Right cardiac atrium (tissue), 5 donors: Measurements from ENCODE around the gene NDUFB10. TPM values are rescaled to one million over a fixed set of nuclear protein-coding genes. Genes with fewer than 3 reads are reported as not detected.

ENCODE experiments used
- ATAC-seq, 2 donors: fragments of 200-7000 bp; cut with Tn5 transposase; one replicate each; pipeline versions ENCODE4 v1.8.0 to v1.9.1; 2020; ENCODE audit warnings: moderate library complexity in 2 of 2, mild to moderate bottlenecking in 1 of 2
- DNase-seq, 3 donors: peaks; one replicate each; pipeline ENCODE4 v3.0.0-alpha.2; 2020
- H3K27ac ChIP-seq: one replicate; pipeline ENCODE4 v1.5.1; 2013; ENCODE audit warnings: mild to moderate bottlenecking, low read length, control low read depth, moderate library complexity
- H3K27me3 ChIP-seq: one replicate; pipeline ENCODE4 v1.6.1; 2013; ENCODE audit not compliant: control insufficient read depth, insufficient read depth
- H3K4me1 ChIP-seq: one replicate; pipeline ENCODE4 v1.6.1; 2013; ENCODE audit warnings: low read length; ENCODE audit not compliant: control insufficient read depth, insufficient read depth
- H3K4me3 ChIP-seq: one replicate; pipeline ENCODE4 v1.5.1; 2013; ENCODE audit warnings: low read length, control low read depth
- H3K9me3 ChIP-seq: one replicate; pipeline ENCODE4 v1.6.1; 2013; ENCODE audit warnings: low read length; ENCODE audit not compliant: control insufficient read depth
- WGBS: extraction: QIAGEN DNeasy Blood & Tissue Kit; methylation state at CpG from one replicate; pipeline ENCODE4 v1.1.7; 2013; 5-methylcytosine and 5-hydroxymethylcytosine counted together
- intact Hi-C, 4 donors: fragments of 100-400 bp; cut with DNase I; formaldehyde crosslinking; loops; one replicate each; pipeline versions ENCODE4 v1.11.0 to v1.14.0; 2022 to 2023
- polyA plus RNA-seq: library from polyadenylated mRNA; stranded (reverse); fragments of 200-250 nt; gene quantifications from one replicate; pipeline ENCODE4 v1.2.3, GENCODE V29; 2013
- total RNA-seq, 4 donors: library from RNA; stranded (reverse); fragmentation: NEBNext Ultra II Directional; extraction: Animal tissue kit (Norgen Biotek cat#: 25700); gene quantifications; one replicate each; pipeline ENCODE4 v1.2.1, GENCODE V29; 2021
- donor health status: healthy with polysubstance abuse.
- donor health status: DM: no; HTN: yes; CAD: no.
- donor health status: DM: no; HTN: no; CAD: no.
- donor health status: DM: no; HTN: yes; CAD: no; lungs with severe emphysema.
- donor health status: DM: yes; HTN: yes; CAD: no.

Gene NDUFB10
- total and polyA plus RNA-seq, 5 donors = 397 to 1,316 (median 478) TPM

DNA sequence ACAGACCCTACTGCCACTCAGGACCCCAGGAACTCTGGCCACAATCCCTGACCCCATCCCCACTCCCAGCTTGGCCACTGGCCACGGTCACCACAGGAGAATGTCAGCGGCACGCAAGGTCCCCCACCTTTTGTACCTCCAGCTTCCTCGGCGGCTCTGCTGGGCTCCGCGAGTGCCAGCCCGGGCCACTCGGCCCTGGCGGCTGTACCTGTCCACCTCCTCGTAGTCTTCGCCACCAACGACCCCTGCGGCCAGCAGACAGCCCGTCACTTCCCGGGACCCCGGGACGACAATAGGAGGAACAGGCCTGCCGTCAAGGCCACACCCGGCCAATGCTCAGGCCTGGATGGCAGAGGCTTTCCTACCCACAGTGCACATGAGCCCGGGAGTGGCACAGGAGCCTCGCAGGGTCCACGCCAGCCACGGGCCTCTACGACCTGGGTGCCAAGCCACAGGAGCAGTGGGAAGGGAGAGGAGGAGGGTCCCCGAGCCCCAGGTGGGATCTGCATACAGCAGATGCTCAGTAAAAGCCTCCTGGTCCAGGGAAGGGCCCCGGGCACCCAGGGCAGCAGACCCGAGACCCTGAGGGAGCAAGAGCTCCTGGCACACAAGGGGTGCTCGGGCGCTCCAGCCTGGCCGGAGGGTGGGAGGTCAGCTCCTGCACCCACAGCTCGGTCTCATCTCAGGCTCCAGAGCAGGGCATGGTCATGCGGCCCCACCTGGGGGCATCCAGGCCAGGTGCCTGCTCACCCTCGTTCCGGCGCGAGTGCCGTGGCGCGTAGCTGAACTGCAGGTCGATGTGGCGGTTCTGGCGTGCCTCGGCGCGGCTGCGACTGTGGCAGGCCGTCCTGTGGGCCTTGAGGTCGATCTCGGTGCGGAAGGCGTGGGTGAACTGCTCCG, 42.4 kb downstream of the NDUFB10 start:
- Histone ChIP-seq H3K27ac (no peak overlapping the region), H3K4me1 (peaks cover 2% of the 10 kb centered on the region), H3K9me3 (no peaks in the 10 kb centered on the region), H3K27me3 (no peaks in the 10 kb centered on the region), H3K4me3 (no peak overlapping the region)
- ATAC-seq (no peak), DNase-seq (peak in 2 of 3 donors; percentile 47 to 51)
- intact Hi-C loops = loop anchor here in 1 of 4 donors (5.0 kb wide), 1 partner anchor 151 kb away; no protein-coding TSS in a partner anchor
- 94% methylated on average over 53 of the region's 53 CpGs for whole genome bisulfite sequencing

GRCh38 chr16:2002406-2003230, 43.3 kb downstream of the NDUFB10 start:
- ATAC-seq (no peak), DNase-seq (peak in 1 of 3 donors; percentile 65)
- 90% methylated on average over 47 of the region's 47 CpGs for WGBS
- Histone ChIP-seq H3K27ac (no peak overlapping the region), H3K4me3 (no peak overlapping the region), H3K27me3 (no peaks in the 10 kb centered on the region), H3K9me3 (no peaks in the 10 kb centered on the region), H3K4me1 (peaks cover 4% of the 10 kb centered on the region)
- intact Hi-C loops = loop anchor here in 1 of 4 donors (5.0 kb wide), 1 partner anchor 150 kb away; no protein-coding TSS in a partner anchor

- 81% methylated on average over 8 of the region's 8 CpGs for WGBS
Measured at GRCh38 chr16:2003231-2003826, 44.0 kb downstream of the NDUFB10 start.

GRCh38 chr16:2003827-2004641, 44.7 kb downstream of the NDUFB10 start:
- no peak overlapping the region for H3K4me3 ChIP-seq
- no peaks in the 10 kb centered on the region for H3K9me3 ChIP-seq
- no peaks in the 10 kb centered on the region for H3K27me3 ChIP-seq
- WGBS = 27% methylated on average over 36 of the region's 36 CpGs
- H3K4me1 ChIP-seq = peaks cover 12% of the 10 kb centered on the region
- DNase-seq (peak; percentile 92 to 97 (median 96)), ATAC-seq (peak; percentile 80 to 82)
- intact Hi-C loops = loop anchor here in 1 of 4 donors (5.0 kb wide), 1 partner anchor 148 kb away; no protein-coding TSS in a partner anchor
- H3K27ac ChIP-seq = no peak overlapping the region

More at GRCh38 chr16:2003231-2003826, 44.0 kb downstream of the NDUFB10 start:
- H3K27ac ChIP-seq = no peak overlapping the region
- intact Hi-C loops = loop anchor here in 1 of 4 donors (5.0 kb wide), 1 partner anchor 149 kb away; no protein-coding TSS in a partner anchor
- no peaks in the 10 kb centered on the region for H3K27me3 ChIP-seq
- DNase-seq = no peak
- H3K4me1 ChIP-seq = peaks cover 8% of the 10 kb centered on the region
- H3K9me3 ChIP-seq = no peaks in the 10 kb centered on the region
- no peak for ATAC-seq
- H3K4me3 ChIP-seq = no peak overlapping the region

DNA sequence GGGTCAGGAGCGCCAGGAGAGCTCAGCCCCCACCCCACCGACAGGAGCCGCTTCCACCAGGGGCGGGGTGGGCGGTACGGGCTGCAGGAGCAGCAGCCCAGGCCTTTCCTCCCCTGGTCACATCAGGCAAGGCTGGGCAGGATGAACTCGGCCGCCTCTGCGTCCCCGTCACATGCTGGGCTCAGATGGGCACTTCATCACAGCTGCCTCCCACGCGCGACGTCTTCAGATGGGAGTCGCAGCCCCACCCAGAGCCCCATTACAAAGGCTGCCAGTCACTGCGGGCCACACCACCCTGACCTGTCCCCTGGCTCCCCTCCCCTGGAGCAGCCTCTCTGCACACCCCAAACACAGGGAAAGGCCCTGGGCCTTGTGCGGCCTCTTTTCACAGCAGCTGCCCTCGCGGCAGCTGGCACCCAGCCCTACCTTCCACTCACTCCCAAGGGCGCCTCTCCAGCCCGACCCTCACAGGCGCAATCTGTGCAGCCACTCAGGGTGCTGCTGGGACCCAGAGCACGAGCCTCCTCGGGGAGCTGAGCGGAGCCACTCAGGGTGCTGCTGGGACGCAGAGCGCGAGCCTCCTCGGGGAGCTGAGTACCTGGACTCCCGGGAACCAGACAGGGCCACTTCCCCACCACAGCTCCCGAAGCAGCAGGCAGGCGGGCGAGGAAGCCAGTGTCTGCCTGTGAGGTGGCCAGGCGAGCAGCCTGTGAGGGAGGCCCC, 45.6 kb downstream of the NDUFB10 start:
- Histone ChIP-seq H3K9me3 (no peaks in the 10 kb centered on the region), H3K27ac (no peak overlapping the region), H3K4me1 (peaks cover 12% of the 10 kb centered on the region), H3K27me3 (no peaks in the 10 kb centered on the region), H3K4me3 (no peak overlapping the region)
- WGBS = 81% methylated on average over 34 of the region's 34 CpGs
- intact Hi-C loops = loop anchor here in 1 of 4 donors (5.0 kb wide), 1 partner anchor 147 kb away; no protein-coding TSS in a partner anchor
- ATAC-seq = no peak
- DNase-seq = peak in 2 of 3 donors; percentile 55 to 62

DNA sequence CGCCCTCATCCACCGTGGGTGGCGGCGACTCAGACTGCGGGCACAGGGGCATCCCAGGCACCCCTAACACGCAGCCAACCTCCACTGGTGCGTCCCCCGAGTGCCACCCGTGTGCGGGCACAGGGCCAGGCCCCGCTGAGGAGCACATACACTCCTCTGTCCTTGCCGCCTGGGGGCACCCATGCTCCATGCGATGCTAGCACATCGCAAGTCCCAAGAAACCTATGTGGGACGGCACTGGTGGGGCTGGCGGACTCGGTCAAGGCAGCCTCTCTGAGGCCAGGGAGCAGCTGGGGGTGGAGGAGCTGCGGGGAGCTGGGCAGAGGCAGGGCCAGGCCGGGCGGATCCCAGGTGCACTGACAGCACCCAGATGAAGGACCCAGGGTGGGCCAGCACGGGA, 46.3 kb downstream of the NDUFB10 start:
- ATAC-seq = no peak
- H3K27me3 ChIP-seq = no peaks in the 10 kb centered on the region
- peaks cover 14% of the 10 kb centered on the region for H3K4me1 ChIP-seq
- DNase-seq = peak in 2 of 3 donors; percentile 60 to 61
- intact Hi-C loops = no loop called here
- no peak overlapping the region for H3K4me3 ChIP-seq
- WGBS = 75% methylated on average over 21 of the region's 21 CpGs
- no peak overlapping the region for H3K27ac ChIP-seq
- H3K9me3 ChIP-seq = no peaks in the 10 kb centered on the region

DNA sequence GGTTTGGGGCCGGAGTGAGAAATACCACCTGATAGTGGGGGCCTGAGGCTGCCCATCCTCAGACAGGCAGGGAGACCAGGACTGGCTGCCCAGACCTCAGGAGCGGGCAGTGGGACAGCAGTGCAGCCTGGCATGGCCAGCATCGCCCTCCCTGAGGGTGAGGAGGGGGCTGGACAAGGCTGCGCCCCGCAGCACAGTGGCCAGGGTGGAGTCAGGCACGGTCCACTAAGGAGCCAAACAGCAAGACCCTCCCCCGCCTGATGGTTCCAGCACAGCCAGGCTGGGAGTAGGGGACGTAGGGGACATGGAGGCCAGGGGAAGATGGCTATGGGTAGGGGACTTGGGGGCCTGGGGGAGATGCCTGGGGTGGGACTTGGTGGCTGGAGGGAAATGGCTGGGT, 47.0 kb downstream of the NDUFB10 start:
- ATAC-seq = no peak
- intact Hi-C loops = no loop called here
- WGBS = 89% methylated on average over 8 of the region's 8 CpGs
- no peaks in the 10 kb centered on the region for H3K27me3 ChIP-seq
- H3K27ac ChIP-seq = no peak overlapping the region
- DNase-seq = peak in 1 of 3 donors; percentile 41
- no peak overlapping the region for H3K4me3 ChIP-seq
- H3K4me1 ChIP-seq = peaks cover 14% of the 10 kb centered on the region
- no peaks in the 10 kb centered on the region for H3K9me3 ChIP-seq

GRCh38 chr16:2007081-2007836, 47.9 kb downstream of the NDUFB10 start:
- Histone ChIP-seq H3K27me3 (no peaks in the 10 kb centered on the region), H3K4me3 (no peak overlapping the region), H3K4me1 (peaks cover 14% of the 10 kb centered on the region), H3K9me3 (no peaks in the 10 kb centered on the region), H3K27ac (no peak overlapping the region)
- WGBS = 75% methylated on average over 16 of the region's 16 CpGs
- DNase-seq = peak in 1 of 3 donors; percentile 53
- ATAC-seq = no peak
- intact Hi-C loops = no loop called here

DNA sequence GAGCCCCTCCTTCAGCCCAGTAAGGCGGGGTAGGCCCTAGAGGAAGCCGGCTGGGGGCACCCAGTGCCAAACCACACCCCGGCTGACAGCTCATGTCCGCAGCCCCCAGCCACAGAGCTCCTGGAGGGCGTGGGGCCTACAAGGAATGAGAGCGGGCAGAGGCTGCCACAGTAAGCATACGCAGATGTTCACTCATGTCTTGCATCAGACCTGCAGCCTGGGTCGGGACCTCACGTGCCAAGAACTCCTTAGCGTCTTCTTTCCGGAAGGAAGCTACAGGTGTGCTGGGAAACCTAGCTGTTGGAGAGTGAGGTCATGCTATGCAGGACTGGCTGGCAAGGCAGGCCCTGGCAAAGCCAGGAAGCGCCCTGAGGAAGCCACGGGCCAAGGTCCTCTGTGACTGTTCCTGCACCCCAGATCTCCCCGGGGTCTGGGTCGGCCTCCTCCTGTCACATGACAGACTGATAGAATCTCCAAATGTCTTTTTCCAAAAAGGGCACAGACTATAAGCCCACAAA, 48.7 kb downstream of the NDUFB10 start:
- no peak overlapping the region for H3K27ac ChIP-seq
- no peak overlapping the region for H3K4me3 ChIP-seq
- H3K9me3 ChIP-seq = no peaks in the 10 kb centered on the region
- intact Hi-C loops = no loop called here
- 47% methylated on average over 15 of the region's 15 CpGs for WGBS
- DNase-seq (peak in 1 of 3 donors; percentile 71), ATAC-seq (no peak)
- H3K27me3 ChIP-seq = no peaks in the 10 kb centered on the region
- H3K4me1 ChIP-seq = peaks cover 14% of the 10 kb centered on the region
